ENCODE results near the gene MEIOC. TPM values are rescaled to one million over a fixed set of nuclear protein-coding genes. Genes with fewer than 3 reads are reported as not detected.

The MEIOC gene
- total RNA-seq, 1 donor from 2014 or later: 8.9 TPM

- peak; percentile 96 for DNase-seq (ENCODE audit: low spot score)
These were observed 52.4 kb downstream of the MEIOC start, which contains the start of gene DBF4B for GRCh38 chr17:44708401-44709263. DBF4B (plus strand) TSS chr17:44708665; CDS start chr17:44708821, 156 bp downstream.

- DNase-seq (ENCODE audit: low spot score): no peak
These were observed 63.2 kb downstream of the MEIOC start for GRCh38 chr17:44719444-44719843.

GRCh38 chr17:44722254-44722653, 66.0 kb downstream of the MEIOC start:
- DNase-seq (ENCODE audit: low spot score): no peak

Other genes with a start within 250 kb of the MEIOC start
- gene GPATCH8, start 153.1 kb upstream of the MEIOC start, total RNA-seq (ENCODE audit: insufficient read depth, low replicate concordance): 28.2 TPM
- 19.5 TPM for gene FZD2, start 99.0 kb upstream of the MEIOC start, total RNA-seq (ENCODE audit: insufficient read depth, low replicate concordance)
- 31.1 TPM for gene CCDC43, start 33.3 kb downstream of the MEIOC start, total RNA-seq (ENCODE audit: insufficient read depth, low replicate concordance)
- 5.1 TPM for gene DBF4B, start 52.2 kb downstream of the MEIOC start, total RNA-seq (ENCODE audit: insufficient read depth, low replicate concordance)
- gene ADAM11, start 102.5 kb downstream of the MEIOC start, total RNA-seq (ENCODE audit: insufficient read depth, low replicate concordance): 1.4 TPM
- gene GJC1, start 173.8 kb downstream of the MEIOC start, total RNA-seq (ENCODE audit: insufficient read depth, low replicate concordance): 22.4 TPM
- gene HIGD1B, start 191.4 kb downstream of the MEIOC start, total RNA-seq (ENCODE audit: insufficient read depth, low replicate concordance): not detected
- gene EFTUD2, start 243.0 kb downstream of the MEIOC start, total RNA-seq (ENCODE audit: insufficient read depth, low replicate concordance): 57.8 TPM

All from umbilical cord (tissue), 2 donors.